ENCODE data around the gene CHRNA1. TPM values are rescaled to one million over a fixed set of nuclear protein-coding genes. Genes with fewer than 3 reads are reported as not detected.
A peak's percentile ranks its signal among the peaks of the same experiment; 100 is the strongest.

CHRNA1 gene
- polyA plus RNA-seq, 1 of the 3 experiments (the other 2 are of a cell fraction), result 0.02 TPM

GRCh38 chr2:174812037-174812436, 47.8 kb upstream of the CHRNA1 start:
- TF ChIP-seq FOXM1 (IDR thresholded peaks at IDR 0.05; ENCODE audit: low read depth) (no peak), RXRA (IDR thresholded peaks at IDR 0.05; ENCODE audit: borderline replicate concordance, low read depth) (no peak), NRF1 (IDR thresholded peaks at IDR 0.05; ENCODE audit: low read depth, low read length) (no peak), RCOR1 (IDR thresholded peaks at IDR 0.05; ENCODE audit: low read length) (no peak)
- Histone ChIP-seq H4K20me1 (ENCODE audit: insufficient read depth) (no peaks in the 10 kb centered on the region), H3K27me3 (ENCODE audit: insufficient read depth) (no peaks in the 10 kb centered on the region), H3K9me3 (no peaks in the 10 kb centered on the region), H3K4me1 (ENCODE audit: control insufficient read depth in 1 of 2, insufficient read depth in 2 of 2, low read depth in 1 of 2, low read length in 1 of 2) (peaks cover 3 to 14% of the 10 kb centered on the region in 2 experiments), H3F3A (replicated peaks; ENCODE audit: insufficient read depth) (peaks cover 10% of the 10 kb centered on the region), H3K9me2 (no peaks in the 10 kb centered on the region), H3K9ac (no peak overlapping the region), H3K27ac (ENCODE audit: low read depth in 2 of 2, low read length in 1 of 2) (no peak overlapping the region), H2AFZ (ENCODE audit: low read depth) (no peak overlapping the region), H3K36me3 (replicated peaks in 1 of 2; ENCODE audit: control insufficient read depth in 1 of 2, insufficient read depth in 2 of 2, low read length in 1 of 2) (peaks cover 9 to 37% of the 10 kb centered on the region in 2 experiments), H3K79me2 (ENCODE audit: insufficient read depth) (no peaks in the 10 kb centered on the region), H3K4me2 (no peak overlapping the region), H3K4me3 (ENCODE audit: low read depth in 2 of 2, low read length in 1 of 2) (no peak overlapping the region)
- CTCF ChIA-PET, result interaction anchor here (1.2 to 1.6 kb wide), 3 partner anchors 40 to 192 kb away, joined by 3 to 7 read pairs (median 4); no protein-coding TSS in a partner anchor
- POLR2A ChIA-PET, result no interaction called here
- DNase-seq, result no peak
- 97% methylated on average over 7 of the region's 7 CpGs for WGBS (ENCODE audit: low lambda C conversion rate)

DNA sequence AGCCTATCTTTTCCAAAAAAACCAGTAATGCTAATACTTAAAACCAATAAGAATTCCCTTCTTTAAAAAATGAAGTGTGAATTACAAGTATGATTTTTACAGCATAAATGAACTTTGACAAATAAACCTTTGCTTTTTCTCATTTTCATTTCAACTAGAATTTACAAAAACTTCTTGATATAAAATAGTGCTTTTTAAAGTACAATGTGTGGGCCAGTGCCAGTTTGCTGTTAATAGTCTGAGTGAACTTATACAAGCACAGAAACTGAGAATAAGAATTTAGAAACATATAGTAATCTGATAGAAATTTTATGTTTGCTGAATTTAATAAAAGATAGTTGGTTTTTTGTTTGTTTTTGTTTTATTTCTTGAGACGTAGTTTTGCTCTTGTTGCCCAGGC, 43.7 kb upstream of the CHRNA1 start:
- peak overlapping the region; percentile 32 for H3K4me2 ChIP-seq
- POLR2A ChIA-PET, result interaction anchor here (0.7 kb wide), 1 partner anchor 27 kb away, joined by 4 read pairs; no protein-coding TSS in a partner anchor
- no peak overlapping the region; the same call in 1 of the 2 replicates for H2AFZ ChIP-seq (ENCODE audit: low read depth)
- WGBS (ENCODE audit: low lambda C conversion rate), result 91% methylated on average over 1 of the region's 1 CpG
- no peaks in the 10 kb centered on the region for H3K27me3 ChIP-seq (ENCODE audit: insufficient read depth)
- peaks cover 2 to 13% of the 10 kb centered on the region in 2 experiments for H3K4me1 ChIP-seq (ENCODE audit: control insufficient read depth in 1 of 2, insufficient read depth in 2 of 2, low read depth in 1 of 2, low read length in 1 of 2)
- no peaks in the 10 kb centered on the region for H3K79me2 ChIP-seq (ENCODE audit: insufficient read depth)
- CTCF ChIA-PET, result no interaction called here
- DNase-seq, result no peak
- H4K20me1 ChIP-seq (ENCODE audit: insufficient read depth), result no peaks in the 10 kb centered on the region
- H3K9me2 ChIP-seq, result no peaks in the 10 kb centered on the region
- no peaks in the 10 kb centered on the region for H3K9me3 ChIP-seq
- H3K27ac ChIP-seq (ENCODE audit: low read depth in 2 of 2, low read length in 1 of 2), result peak overlapping the region; percentile 74 to 92; a peak in 3 of 4 replicates
- H3K4me3 ChIP-seq (ENCODE audit: low read depth in 2 of 2, low read length in 1 of 2), result no peak overlapping the region
- H3K9ac ChIP-seq, result peak overlapping the region; percentile 60
- H3F3A ChIP-seq (replicated peaks; ENCODE audit: insufficient read depth), result peaks cover 10% of the 10 kb centered on the region
- no peak for TF ChIP-seq CTCF (IDR thresholded peaks at IDR 0.05)
- no peak for TF ChIP-seq FOXM1 (IDR thresholded peaks at IDR 0.05; ENCODE audit: low read depth)
- TF ChIP-seq, protein P1, sequence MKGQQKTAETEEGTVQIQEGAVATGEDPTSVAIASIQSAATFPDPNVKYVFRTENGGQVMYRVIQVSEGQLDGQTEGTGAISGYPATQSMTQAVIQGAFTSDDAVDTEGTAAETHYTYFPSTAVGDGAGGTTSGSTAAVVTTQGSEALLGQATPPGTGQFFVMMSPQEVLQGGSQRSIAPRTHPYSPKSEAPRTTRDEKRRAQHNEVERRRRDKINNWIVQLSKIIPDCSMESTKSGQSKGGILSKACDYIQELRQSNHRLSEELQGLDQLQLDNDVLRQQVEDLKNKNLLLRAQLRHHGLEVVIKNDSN (IDR thresholded peaks at IDR 0.05; ENCODE audit: borderline replicate concordance, low read depth), result no peak
- no peak for TF ChIP-seq GABPA (IDR thresholded peaks at IDR 0.05; ENCODE audit: low read depth)
- TF ChIP-seq CHD2 (IDR thresholded peaks at IDR 0.05; ENCODE audit: low read length, partially characterized antibody), result no peak
- TF ChIP-seq NFIC (IDR thresholded peaks at IDR 0.05; ENCODE audit: borderline replicate concordance), result no peak
- no peak for TF ChIP-seq REST (IDR thresholded peaks at IDR 0.05; ENCODE audit: low read depth, low read length)
- TF ChIP-seq EZH2phosphoT487 (IDR thresholded peaks at IDR 0.05; ENCODE audit: borderline replicate concordance, low read depth), result no peak
- no peak for TF ChIP-seq RAD21 (IDR thresholded peaks at IDR 0.05; ENCODE audit: low read length)
- TF ChIP-seq NRF1 (IDR thresholded peaks at IDR 0.05; ENCODE audit: low read depth, low read length), result no peak
- no peak for TF ChIP-seq TAF1 (IDR thresholded peaks at IDR 0.05; ENCODE audit: borderline replicate concordance, low read depth, low read length)
- no peak for TF ChIP-seq MXI1 (IDR thresholded peaks at IDR 0.05; ENCODE audit: low read depth, low read length)
- H3K36me3 ChIP-seq (replicated peaks in 1 of 2; ENCODE audit: control insufficient read depth in 1 of 2, insufficient read depth in 2 of 2, low read length in 1 of 2), result peaks cover 9 to 53% of the 10 kb centered on the region in 2 experiments
